Kasumi-1 (cell line): ENCODE data around the gene ARHGAP24.

Source experiments
- DNase-seq, 2 experiments: peaks; one replicate each; lab custom pipeline; 2025; lab: John Stamatoyannopoulos, UW

Gene ARHGAP24

DNA sequence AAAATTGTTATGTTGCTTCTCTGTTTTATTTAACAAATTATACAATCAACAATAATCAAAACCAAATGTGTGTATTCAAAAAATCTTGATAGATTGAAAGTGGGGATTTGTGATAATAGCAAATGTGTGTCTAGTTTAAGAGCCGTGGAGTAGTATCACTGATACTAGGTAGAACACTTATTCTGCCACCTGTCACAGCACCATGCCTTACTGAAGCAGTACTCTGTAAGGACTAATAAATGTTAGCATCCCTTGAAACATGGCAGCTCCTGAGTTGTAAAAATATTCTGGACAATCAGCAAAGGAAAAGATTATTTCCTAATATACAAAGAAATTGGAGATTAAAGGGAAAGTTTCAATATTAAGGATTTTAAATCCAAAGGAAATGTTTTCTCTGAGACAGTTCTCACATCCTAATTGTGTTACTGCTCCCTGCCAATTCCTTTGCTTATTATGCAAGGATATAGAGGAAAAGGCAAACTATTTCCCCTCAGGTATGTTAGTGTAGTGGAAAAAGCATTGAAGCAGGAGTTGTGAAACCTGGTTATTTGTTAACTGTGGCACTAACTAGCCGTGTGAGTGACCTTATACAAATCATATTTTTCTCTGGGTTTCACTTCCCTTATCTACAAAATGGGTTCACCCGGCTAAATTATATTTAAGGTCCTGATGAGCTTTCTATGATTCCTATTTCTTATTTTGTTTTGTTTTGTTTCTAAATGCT is 303.1 kb downstream of the ARHGAP24 start:
- DNase-seq, result no peak

DNA sequence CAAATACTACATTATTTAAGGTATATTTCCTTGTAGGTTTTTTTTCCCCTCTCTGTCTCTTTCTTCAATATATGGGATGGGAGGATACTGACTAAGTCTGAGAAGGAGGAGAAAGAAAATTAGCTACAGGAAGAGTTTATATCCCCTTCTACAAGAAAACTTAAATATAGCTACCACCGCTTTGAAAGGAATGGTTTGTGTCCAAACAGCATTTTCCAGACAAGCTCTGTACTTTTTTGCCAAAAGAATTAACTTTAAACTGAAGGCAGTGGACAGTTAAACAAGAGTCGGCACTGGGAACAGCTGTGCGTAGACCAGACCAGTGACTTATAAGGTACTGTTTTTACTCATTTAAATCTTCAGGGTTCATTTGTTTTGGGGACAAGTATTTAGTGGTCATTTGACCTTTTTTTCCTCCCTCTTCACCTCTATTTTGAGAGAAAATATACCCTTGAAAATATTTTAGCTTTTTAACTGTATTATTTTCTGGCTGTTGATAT is 303.7 kb downstream of the ARHGAP24 start:
- DNase-seq, result no peak

DNA sequence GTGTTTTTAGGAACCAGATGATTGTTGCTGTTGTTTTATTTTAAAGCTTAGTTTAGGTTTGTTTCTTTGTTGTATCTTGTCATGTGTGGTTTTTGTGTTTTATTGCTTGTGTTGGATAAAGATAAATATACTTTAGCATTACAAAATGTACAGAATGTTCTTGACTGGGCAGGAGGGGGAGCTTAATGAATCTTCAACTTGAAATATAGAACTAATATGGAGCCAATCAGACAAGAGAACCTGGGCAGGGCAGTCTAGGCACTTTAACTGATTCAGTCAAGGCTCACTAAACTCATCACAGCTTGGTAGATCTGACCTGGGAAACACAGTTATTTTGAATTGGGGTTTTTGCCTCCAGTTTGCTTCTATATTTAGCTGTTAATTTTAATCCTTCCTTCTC is 304.2 kb downstream of the ARHGAP24 start:
- DNase-seq, result no peak

DNA sequence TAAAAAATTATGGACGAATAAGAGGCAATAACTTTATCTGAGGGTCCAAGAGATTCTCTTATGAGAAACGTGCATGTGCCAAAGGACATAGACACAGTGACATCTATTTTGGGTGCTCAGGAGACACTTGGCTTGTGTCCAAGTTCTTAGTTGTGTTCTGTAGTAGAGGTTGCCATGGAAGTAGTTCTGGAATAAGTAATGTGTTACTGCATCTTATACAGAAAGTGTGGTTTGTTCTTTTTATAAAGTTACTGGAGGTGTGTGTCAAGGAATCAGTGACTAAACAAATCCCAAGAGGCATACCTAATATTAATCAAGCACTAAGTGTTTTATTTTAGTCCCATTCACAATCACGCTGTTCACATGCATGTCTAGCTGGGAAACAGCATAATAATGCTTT is 305.7 kb downstream of the ARHGAP24 start:
- DNase-seq, result no peak

DNA sequence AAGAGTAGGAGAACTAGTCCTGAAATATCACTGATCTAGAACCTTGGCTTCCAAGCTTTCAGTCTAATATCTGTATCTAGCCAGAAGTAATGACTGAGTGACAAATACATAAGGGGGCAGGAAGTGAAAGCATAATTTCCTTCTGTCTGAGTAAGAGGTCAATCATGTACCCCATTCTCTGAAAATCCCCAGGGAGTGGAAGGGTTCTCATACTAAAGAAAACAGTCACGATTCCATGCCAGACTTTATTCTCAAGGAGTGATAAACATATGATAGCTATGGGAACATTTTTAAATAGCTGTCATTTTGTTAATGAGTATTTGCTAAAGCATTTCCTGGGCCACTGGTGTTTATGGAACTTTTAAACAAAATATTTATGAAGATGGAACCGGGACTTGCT is 308.5 kb downstream of the ARHGAP24 start:
- DNase-seq, result no peak

DNA sequence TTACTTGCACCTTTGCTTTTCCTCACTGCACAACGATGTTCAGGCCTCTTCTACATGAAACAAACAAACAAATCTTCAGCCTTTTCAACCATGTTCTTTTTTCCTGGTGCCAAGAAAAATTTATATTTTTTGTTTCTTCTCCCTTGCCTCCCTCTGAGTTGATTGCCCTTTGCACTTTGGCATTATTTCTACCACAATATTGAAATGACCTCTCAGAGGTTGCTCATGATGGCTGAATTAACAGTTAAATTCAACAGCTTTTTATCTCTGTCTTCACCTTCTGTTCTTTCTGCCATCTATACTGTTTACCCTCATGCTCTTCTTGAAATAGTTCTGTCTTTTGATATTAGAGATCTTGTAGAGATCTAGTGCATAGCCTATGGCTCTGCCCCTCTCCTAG is 308.9 kb downstream of the ARHGAP24 start:
- DNase-seq, result no peak

DNA sequence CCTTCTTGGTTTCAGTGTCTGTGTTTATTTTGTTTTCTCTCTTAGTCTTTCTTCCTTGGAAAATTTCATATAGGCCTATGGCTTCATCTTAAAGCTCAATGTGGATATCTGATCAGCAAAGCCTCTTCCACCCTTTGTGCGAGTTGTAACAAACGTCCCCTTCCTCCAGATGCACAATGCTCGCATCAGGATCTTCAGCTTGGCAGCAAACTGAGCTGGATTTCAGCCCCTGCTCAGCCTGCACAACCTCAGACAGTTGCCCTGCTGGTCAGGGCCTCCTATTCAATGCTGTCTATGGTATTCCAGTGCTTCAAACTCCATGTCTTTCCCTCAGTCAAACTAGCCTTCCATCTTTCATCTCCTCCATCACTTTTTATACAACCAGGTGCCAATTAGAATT is 309.4 kb downstream of the ARHGAP24 start:
- no peak for DNase-seq

DNA sequence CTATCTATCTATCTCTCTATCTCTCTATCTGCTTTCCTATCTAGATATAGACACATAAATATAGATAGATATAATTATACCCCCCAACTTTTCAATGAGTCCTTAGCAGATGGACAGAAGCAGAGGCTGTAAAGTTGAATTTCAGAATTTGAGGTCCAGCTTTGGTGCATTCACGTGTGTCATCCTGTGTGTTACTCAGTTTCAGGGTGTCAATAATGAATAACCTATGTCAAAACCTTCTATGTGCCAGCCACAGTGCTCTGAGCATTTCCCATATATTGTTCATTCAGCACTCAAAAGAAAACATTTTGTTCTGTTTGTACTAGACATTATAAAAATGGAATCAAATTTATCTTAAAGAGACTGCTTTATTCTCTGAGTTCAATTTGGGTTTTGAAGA is 310.0 kb downstream of the ARHGAP24 start:
- DNase-seq, result no peak

DNA sequence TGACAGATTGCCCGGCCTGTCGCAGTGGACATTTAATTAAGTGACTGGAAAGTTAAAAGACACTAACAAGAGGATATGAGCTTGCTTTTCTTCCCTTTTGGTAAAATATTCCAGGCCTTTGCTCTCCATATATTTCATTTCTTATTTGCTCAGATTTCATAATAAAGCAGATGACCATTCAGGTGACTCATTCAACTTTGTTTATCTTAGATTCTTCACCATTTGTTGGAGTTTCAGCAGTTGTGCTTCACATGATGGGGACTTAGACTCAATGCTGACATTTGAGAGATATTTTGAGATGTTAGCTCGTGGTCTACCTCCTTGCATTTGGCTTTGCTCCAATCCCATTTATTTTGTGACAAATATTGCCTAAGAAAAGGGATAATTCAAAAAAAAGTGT is 312.2 kb downstream of the ARHGAP24 start:
- no peak for DNase-seq

DNA sequence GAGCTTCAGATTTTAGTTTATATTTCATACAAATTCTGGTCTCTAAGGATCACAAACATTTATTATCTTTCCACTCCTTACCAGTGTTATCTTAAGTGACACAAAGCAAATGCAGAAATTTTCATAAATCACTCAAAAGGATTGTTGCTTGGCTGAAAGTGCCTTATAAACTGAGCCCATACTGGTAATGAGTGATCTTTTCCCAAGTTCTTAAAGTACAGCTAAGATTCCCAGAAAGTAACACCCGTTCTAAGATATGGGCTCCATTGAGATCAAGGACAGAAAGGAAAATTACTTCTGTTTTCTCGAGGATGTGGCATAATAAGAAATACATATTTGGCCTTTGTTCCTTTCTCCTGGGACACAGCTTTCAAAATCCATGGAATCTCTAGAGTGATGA is 313.7 kb downstream of the ARHGAP24 start:
- no peak for DNase-seq

DNA sequence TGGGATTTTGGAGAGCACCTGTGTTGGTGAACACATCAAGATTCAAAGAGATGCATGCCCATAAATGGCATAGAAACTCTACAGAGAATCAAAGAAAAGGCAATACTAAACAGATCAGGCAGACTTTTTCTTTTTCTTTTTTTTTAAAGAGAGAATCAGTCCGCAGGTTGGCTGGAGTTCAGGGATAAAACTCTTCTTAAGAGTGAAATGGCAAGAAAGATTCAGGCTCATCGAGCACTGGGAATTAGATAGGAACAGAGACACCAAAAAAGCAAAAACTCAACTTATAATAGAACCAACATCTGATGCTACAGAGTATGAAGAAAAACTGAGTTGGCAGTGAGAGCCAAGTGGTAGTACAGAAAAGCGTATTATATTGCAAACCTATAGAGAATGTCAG is 314.3 kb downstream of the ARHGAP24 start:
- no peak for DNase-seq

DNA sequence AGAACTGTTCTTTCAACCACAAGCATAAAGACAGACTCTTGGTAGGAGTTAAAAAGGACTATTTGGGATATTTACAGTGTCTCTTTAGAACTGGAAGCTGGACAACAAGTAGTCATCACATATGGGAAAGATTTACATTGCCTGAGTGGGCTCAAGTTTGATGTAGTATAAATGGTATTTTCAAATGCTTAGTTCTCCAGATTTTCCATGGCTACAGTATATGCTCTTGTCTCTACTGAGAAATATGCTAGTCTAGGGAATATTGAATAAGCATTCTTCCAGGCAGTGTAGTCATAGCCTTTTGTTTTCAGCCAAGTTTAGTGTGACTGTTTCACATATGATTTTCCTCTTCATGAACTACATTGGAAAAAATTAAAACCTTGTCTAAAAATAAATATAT is 315.6 kb downstream of the ARHGAP24 start:
- no peak for DNase-seq

DNA sequence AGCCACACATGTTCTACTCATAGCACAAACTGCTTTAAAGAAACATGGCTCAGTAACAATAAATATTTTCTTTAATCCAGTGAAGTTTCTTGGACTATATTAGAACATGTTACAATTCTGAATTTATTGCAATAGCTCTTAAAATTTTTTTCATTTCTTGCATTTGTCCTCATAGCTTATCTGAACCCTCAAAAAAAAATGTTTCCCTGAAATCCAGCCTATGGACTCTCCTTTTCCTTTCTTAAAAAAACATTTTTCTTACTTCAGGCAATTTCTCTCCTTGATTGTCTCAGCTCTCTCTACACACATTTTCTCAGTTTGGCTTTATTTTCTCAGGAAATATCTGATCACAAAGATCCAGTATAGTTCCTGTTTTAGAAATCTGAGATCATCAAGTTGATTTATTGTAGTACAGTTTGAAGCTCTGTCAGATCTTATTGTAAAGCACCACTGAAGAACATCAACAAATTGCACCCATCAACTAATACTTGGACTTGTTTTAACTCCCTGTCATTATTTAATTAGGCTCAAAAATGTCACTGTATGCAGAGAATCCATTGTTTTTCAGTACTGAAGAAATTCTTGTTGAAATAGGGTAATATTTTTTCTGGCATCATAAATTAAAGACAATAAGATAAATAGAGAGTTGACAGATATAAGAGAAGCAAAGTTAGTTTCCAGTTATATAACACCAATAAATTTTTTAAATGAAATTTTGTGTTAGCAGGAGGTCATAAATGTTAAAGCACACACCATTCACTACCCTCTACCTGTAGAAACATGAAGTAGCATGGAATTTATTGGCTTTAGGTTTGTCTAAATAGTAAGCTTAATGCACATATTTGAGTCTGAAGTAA is 317.7 kb downstream of the ARHGAP24 start:
- no peak for DNase-seq

DNA sequence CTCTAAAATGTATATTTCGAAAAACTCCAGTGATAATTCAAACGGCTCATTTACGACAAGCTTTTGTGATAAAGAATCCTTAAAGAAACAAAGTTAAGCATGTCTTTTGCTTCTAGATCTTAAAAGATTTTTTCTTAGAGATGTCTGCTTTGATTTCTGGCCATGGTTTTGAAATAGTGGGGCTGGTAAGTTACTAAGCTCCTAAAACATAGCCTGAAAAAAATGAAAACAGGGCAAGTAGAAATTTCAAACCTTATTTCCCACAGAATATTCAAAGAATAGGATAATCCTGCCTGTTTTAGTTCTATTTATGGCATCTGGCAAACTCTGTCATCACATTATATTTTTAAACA is 318.3 kb downstream of the ARHGAP24 start:
- no peak for DNase-seq

DNA sequence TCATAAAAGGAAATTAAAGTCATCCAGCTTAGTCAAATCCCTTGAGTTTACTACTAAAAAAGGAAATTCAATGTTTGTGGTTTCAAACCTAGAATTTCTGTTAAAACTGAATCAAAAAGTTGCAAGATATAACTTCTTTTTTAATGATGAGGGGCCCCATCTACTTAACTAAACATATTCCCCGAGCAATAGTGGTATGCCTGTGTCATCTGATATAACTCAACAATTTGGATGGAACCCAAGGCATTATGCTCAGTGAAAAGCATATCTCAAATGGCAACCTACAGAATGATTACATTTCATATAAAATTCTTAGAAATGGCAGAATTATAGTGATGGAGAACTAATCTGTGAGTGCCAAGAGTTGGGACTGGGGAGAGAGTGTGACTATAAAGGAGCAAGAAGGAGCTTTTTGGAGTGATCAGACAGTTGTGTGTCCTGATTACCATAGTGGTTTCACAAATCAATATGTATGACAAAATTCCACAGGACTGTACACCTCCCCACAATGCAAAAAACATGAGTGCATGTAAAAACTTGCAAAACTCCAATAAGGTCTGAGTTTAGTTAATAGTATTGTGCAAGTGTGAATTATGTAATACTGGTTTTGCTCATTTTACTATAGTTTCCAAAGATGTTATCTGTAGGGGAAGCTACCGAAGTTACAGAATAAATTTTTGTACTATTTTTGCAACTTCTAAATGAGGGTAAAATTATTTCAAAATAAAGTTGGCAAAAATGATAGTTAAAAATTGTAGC is 323.2 kb downstream of the ARHGAP24 start:
- DNase-seq, result no peak

DNA sequence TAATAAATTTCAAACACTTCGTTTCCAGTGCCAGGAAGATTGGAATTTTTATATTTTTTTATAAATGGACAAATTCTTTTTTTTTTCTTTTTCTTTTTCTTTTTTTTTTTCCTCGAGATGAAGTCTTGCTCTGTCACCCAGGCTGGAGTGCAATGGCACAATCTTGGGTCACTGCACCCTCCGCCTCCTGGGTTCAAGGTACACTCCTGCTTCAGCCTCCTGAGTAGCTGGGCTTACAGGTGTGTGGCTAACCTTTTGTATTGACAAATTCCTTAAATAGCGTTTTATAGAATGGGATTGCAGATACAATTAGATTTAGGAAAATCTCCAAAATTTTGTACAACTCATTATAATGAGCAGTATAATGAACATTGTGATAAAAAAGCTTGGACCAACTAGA is 328.9 kb downstream of the ARHGAP24 start:
- DNase-seq, result no peak

DNA sequence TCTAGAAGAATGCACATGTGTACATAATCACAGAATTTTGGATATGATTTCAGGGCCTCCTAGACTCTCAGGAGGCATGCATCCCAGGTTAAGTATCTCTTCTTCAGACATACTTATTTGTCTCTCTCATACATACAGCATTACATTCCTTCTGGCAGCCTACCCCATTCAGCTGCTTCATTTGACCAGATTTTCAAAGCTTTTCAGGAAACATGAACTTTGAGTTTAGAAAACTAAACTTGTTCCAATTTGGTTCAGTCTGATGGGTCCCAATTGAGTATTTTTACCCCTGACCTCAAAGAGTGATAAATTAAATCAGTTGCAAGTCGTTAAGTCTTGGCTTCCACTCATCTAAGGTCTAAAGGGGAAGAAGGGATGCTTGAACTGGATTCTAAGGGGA is 330.9 kb downstream of the ARHGAP24 start:
- no peak for DNase-seq

DNA sequence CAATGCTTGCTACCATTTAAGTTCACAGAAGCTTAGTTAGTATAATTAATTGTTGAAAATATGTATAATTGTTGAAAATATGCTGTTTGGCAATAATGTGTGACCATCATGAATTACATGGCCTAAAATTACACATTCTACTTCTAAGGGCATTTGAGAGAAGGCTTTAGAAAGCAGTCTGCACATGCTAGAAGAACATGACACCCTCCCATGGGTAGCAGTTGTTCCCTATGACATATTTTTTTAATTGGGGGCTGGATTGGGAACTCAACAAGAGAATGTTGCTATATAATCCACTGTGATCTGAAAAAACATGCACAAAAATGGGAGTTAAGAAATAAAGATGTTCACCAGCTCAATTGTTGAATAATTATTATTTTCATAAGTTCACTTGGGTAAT is 331.4 kb downstream of the ARHGAP24 start:
- DNase-seq, result no peak

DNA sequence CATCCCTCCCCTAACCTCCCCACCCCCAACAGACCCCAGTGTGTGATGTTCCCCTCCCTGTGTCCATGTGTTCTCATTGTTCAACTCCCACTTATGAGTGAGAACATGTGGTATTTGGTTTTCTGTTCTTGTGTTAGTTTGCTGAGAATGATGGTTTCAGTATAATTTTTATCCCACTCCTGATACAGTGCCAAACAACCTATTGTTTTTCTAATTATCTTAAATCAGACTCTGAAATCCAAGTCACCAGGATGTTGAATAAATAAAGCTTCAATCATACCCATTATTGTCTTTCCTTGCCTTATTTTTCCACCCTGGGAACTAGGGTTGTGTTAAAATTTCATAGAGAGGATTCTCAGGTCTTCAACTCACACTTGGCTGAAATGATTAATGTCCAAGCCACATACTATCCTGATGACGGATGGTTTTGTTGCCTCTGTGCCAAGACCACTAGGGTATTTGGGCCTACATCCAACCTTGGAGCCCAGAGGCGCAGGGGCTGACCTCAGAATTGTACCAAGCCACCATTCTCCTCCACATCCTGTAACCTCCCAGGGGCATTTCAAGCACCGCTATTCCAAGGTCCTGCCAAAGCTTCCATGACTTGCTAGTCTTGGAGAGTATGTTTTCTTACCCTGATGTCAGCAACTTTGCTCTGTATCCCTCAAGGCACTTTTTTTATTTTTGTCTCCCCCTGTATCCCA is 332.4 kb downstream of the ARHGAP24 start:
- no peak for DNase-seq

DNA sequence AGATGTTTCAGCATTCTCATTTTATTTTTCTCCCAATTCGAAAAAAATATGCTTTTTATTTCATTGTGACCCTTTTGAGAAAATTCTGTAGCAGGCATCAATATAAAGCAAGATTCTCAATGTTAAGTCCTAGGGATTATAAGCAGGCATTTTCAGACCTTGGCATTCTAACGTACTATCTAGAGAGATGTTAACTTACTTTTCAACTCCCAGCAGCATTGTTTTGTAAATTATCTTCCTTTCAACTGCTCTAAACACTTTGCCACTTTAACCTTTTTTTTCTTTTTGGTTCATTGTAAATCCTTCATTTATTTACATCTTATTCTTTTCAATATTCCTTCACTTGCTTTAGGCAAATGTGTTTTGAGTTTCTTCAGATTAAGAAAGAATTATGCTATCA is 333.2 kb downstream of the ARHGAP24 start:
- no peak for DNase-seq

DNA sequence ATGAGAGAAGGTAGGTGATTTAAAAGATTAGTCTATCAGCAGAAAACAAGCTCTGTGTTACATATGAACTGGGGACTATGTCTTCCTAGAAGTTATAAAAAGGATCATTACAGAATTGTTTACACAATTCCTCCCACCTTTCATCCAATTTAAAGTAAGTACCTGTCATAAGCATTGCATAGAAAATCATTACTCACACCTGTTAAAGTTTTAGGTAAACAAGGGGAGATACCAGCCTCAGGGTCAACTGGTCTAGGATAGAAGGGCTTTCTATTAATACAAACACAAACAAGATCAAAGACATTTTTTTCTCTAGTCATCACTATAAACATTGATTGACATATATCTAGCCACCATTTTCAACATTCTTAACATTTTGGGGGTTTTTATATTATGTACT is 333.9 kb downstream of the ARHGAP24 start:
- DNase-seq, result no peak

DNA sequence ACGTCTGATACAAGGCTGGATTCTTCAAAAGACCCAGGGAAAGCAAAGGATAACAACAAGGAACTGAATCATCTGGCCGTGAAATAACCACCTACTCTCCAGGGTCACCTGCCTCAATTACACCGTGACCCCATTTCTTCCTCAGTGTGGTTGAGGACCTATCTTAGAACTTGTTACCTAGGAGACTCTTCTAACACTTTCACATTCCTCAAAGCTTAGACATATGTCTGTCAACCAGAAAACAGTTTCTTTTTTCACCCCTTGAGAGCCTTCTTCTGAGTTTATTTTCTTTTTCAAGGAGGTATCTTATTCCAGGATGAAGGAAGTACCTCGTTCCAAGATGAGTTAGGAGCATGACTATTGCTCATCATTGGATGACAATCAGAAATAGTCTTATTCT is 337.8 kb downstream of the ARHGAP24 start:
- DNase-seq, result no peak
